Measurements from ENCODE around the gene MCL1.
"Not testable (repeated sequence)": the region's sequence is repeated elsewhere in the genome, so short reads cannot be mapped to it uniquely, and the experiment has no call there.

MCL1 gene

GRCh38 chr1:150575518-150576366, 3.7 kb downstream of the MCL1 start:
- Histone ChIP-seq H3K36me3 (ENCODE audit: low read length) (peaks cover 60% of the 10 kb centered on the region), H3K79me2 (ENCODE audit: insufficient read depth, low read length) (peaks cover 80% of the 10 kb centered on the region), H3K9me3 (ENCODE audit: insufficient read depth, low read length) (no peaks in the 10 kb centered on the region), H3K27ac (ENCODE audit: low read depth, low read length) (peak overlapping the region; percentile 91), H3K9ac (ENCODE audit: low read length) (peak overlapping the region; percentile 99), H3K27me3 (ENCODE audit: low read length) (no peaks in the 10 kb centered on the region), H3K4me3 (ENCODE audit: insufficient read depth, low read length, poor library complexity, severe bottlenecking) (peak overlapping the region; percentile 96), H3F3A (ENCODE audit: insufficient read depth) (peaks cover 73% of the 10 kb centered on the region), H2AFZ (ENCODE audit: low read depth, low read length, severe bottlenecking) (no peak overlapping the region), H3K4me2 (ENCODE audit: low read depth, low read length, poor library complexity, severe bottlenecking) (peak overlapping the region; percentile 81), H3K9me2 (replicated peaks; ENCODE audit: insufficient read depth, low read length) (no peaks in the 10 kb centered on the region), H4K20me1 (ENCODE audit: low read depth, low read length) (peaks cover 52% of the 10 kb centered on the region)
- TF ChIP-seq CTCF (IDR thresholded peaks at IDR 0.05; ENCODE audit: insufficient read depth, low read length, poor library complexity, severe bottlenecking): no peak
- no peak for TF ChIP-seq EZH2phosphoT487 (conservative IDR thresholded peaks at IDR 0.05; ENCODE audit: low read length)

- Histone ChIP-seq H3K36me3 (ENCODE audit: low read length) (peaks cover 60% of the 10 kb centered on the region), H3K27me3 (ENCODE audit: low read length) (no peaks in the 10 kb centered on the region), H3F3A (ENCODE audit: insufficient read depth) (peaks cover 77% of the 10 kb centered on the region), H4K20me1 (ENCODE audit: low read depth, low read length) (peaks cover 52% of the 10 kb centered on the region), H3K9ac (ENCODE audit: low read length) (peak overlapping the region; percentile 99), H3K9me3 (ENCODE audit: insufficient read depth, low read length) (no peaks in the 10 kb centered on the region), H3K4me2 (ENCODE audit: low read depth, low read length, poor library complexity, severe bottlenecking) (peak overlapping the region; percentile 81), H2AFZ (ENCODE audit: low read depth, low read length, severe bottlenecking) (no peak overlapping the region), H3K79me2 (ENCODE audit: insufficient read depth, low read length) (peaks cover 76% of the 10 kb centered on the region), H3K4me3 (ENCODE audit: insufficient read depth, low read length, poor library complexity, severe bottlenecking) (peak overlapping the region; percentile 96), H3K9me2 (replicated peaks; ENCODE audit: insufficient read depth, low read length) (no peaks in the 10 kb centered on the region), H3K27ac (ENCODE audit: low read depth, low read length) (peak overlapping the region; percentile 91)
- TF ChIP-seq EZH2phosphoT487 (conservative IDR thresholded peaks at IDR 0.05; ENCODE audit: low read length): no peak
These were observed 4.3 kb downstream of the MCL1 start for GRCh38 chr1:150575072-150575489.

- Histone ChIP-seq H2AFZ (ENCODE audit: low read depth, low read length, severe bottlenecking) (no peak overlapping the region), H3K4me3 (ENCODE audit: insufficient read depth, low read length, poor library complexity, severe bottlenecking) (peak overlapping the region; percentile 96), H4K20me1 (ENCODE audit: low read depth, low read length) (peaks cover 52% of the 10 kb centered on the region), H3K9me2 (replicated peaks; ENCODE audit: insufficient read depth, low read length) (no peaks in the 10 kb centered on the region), H3K27me3 (ENCODE audit: low read length) (no peaks in the 10 kb centered on the region), H3K36me3 (ENCODE audit: low read length) (peaks cover 60% of the 10 kb centered on the region), H3K9me3 (ENCODE audit: insufficient read depth, low read length) (no peaks in the 10 kb centered on the region), H3K9ac (ENCODE audit: low read length) (peak overlapping the region; percentile 99), H3K27ac (ENCODE audit: low read depth, low read length) (peak overlapping the region; percentile 91), H3F3A (ENCODE audit: insufficient read depth) (peaks cover 83% of the 10 kb centered on the region), H3K4me2 (ENCODE audit: low read depth, low read length, poor library complexity, severe bottlenecking) (peak overlapping the region; percentile 81), H3K79me2 (ENCODE audit: insufficient read depth, low read length) (peaks cover 71% of the 10 kb centered on the region)
- no peak for TF ChIP-seq EZH2phosphoT487 (conservative IDR thresholded peaks at IDR 0.05; ENCODE audit: low read length)
- TF ChIP-seq CTCF (IDR thresholded peaks at IDR 0.05; ENCODE audit: insufficient read depth, low read length, poor library complexity, severe bottlenecking): no peak
These were observed 4.9 kb downstream of the MCL1 start for GRCh38 chr1:150574260-150575071.

GRCh38 chr1:150573648-150574071, 5.8 kb downstream of the MCL1 start:
- Histone ChIP-seq H3K27ac (ENCODE audit: low read depth, low read length) (peak overlapping the region; percentile 91), H3K79me2 (ENCODE audit: insufficient read depth, low read length) (peaks cover 63% of the 10 kb centered on the region), H3F3A (ENCODE audit: insufficient read depth) (peaks cover 88% of the 10 kb centered on the region), H3K36me3 (ENCODE audit: low read length) (peaks cover 56% of the 10 kb centered on the region), H4K20me1 (ENCODE audit: low read depth, low read length) (peaks cover 49% of the 10 kb centered on the region), H3K4me2 (ENCODE audit: low read depth, low read length, poor library complexity, severe bottlenecking) (peak overlapping the region; percentile 81)
- H3K9ac ChIP-seq (ENCODE audit: low read length); H2AFZ ChIP-seq (ENCODE audit: low read depth, low read length, severe bottlenecking); H3K9me2 ChIP-seq (replicated peaks; ENCODE audit: insufficient read depth, low read length); H3K9me3 ChIP-seq (ENCODE audit: insufficient read depth, low read length); H3K27me3 ChIP-seq (ENCODE audit: low read length); H3K4me3 ChIP-seq (ENCODE audit: insufficient read depth, low read length, poor library complexity, severe bottlenecking): not testable (repeated sequence)

Data from SU-DHL-6 (cell line).